Parathyroid adenoma (tissue), 2 donors: Measurements from ENCODE around the gene UBQLNL.

ENCODE experiments used
- H2AFZ ChIP-seq: fragments of 300-600 bp; sonication (generic); one replicate; pipeline ENCODE4 v1.7.0; 2017; ENCODE audit warnings: antibody characterized with exemption, mild to moderate bottlenecking
- H3K27ac ChIP-seq: fragments of 300-600 bp; sonication (generic); one replicate; pipeline ENCODE4 v1.7.0; 2017
- H3K27me3 ChIP-seq: fragments of 300-600 bp; sonication (generic); one replicate; pipeline ENCODE4 v1.7.0; 2017; ENCODE audit warnings: low read length; ENCODE audit not compliant: control insufficient read depth, insufficient read depth
- H3K36me3 ChIP-seq: fragments of 300-600 bp; sonication (generic); one replicate; pipeline ENCODE4 v1.7.0; 2017; ENCODE audit warnings: low read length; ENCODE audit not compliant: control insufficient read depth, insufficient read depth
- H3K4me1 ChIP-seq: fragments of 300-600 bp; sonication (generic); one replicate; pipeline ENCODE4 v1.7.0; 2017; ENCODE audit warnings: control low read depth
- H3K4me2 ChIP-seq: fragments of 300-600 bp; sonication (generic); one replicate; pipeline ENCODE4 v1.7.0; 2017; ENCODE audit warnings: low read length
- H3K4me3 ChIP-seq: fragments of 300-600 bp; sonication (generic); one replicate; pipeline ENCODE4 v1.7.0; 2017; ENCODE audit warnings: low read depth, low read length
- H3K79me2 ChIP-seq: fragments of 300-600 bp; sonication (generic); one replicate; pipeline ENCODE4 v1.7.0; 2017; ENCODE audit warnings: control low read depth
- H3K9ac ChIP-seq: fragments of 300-600 bp; sonication (generic); one replicate; pipeline ENCODE4 v1.7.0; 2017; ENCODE audit warnings: mild to moderate bottlenecking
- H3K9me3 ChIP-seq: fragments of 300-600 bp; sonication (generic); one replicate; pipeline ENCODE4 v1.7.0; 2017; ENCODE audit warnings: low read length; ENCODE audit not compliant: control insufficient read depth
- TF ChIP-seq, protein P1 (sequence below): fragments of 300-600 bp; sonication (generic); IDR thresholded peaks from one replicate; pipeline ENCODE4 v1.7.0; 2017; ENCODE audit warnings: antibody characterized with exemption, mild to moderate bottlenecking
- donor health status: primary hyperparathyroidism.

The UBQLNL gene

DNA sequence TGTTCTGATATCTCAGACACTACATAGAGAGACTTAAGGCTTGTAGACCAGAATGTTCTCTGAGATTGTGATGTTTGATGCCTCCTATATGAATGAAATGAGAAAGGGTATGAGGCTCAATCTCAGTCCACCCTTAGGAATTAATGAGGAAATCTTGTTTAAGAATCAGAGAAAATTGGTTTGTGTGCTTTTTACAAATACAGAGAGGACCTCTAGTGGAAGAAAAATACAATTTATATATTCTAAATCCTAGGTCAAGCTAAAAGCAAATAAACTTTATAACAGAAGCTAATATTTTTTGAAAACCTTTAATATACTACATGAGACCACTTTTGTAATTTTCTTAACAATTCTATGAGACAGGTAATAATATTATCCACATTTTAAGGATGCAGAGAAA lies 36.8 kb upstream of the UBQLNL start:
- no peaks in the 10 kb centered on the region for H3K9me3 ChIP-seq
- H3K79me2 ChIP-seq, result no peaks in the 10 kb centered on the region
- no peak overlapping the region for H3K4me3 ChIP-seq
- no peak overlapping the region for H3K27ac ChIP-seq
- no peak overlapping the region for H3K4me2 ChIP-seq
- no peaks in the 10 kb centered on the region for H3K4me1 ChIP-seq
- no peaks in the 10 kb centered on the region for H3K36me3 ChIP-seq
- H2AFZ ChIP-seq, result no peak overlapping the region
- TF ChIP-seq, protein P1, sequence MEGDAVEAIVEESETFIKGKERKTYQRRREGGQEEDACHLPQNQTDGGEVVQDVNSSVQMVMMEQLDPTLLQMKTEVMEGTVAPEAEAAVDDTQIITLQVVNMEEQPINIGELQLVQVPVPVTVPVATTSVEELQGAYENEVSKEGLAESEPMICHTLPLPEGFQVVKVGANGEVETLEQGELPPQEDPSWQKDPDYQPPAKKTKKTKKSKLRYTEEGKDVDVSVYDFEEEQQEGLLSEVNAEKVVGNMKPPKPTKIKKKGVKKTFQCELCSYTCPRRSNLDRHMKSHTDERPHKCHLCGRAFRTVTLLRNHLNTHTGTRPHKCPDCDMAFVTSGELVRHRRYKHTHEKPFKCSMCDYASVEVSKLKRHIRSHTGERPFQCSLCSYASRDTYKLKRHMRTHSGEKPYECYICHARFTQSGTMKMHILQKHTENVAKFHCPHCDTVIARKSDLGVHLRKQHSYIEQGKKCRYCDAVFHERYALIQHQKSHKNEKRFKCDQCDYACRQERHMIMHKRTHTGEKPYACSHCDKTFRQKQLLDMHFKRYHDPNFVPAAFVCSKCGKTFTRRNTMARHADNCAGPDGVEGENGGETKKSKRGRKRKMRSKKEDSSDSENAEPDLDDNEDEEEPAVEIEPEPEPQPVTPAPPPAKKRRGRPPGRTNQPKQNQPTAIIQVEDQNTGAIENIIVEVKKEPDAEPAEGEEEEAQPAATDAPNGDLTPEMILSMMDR, result no peak
- no peak overlapping the region for H3K9ac ChIP-seq
- no peaks in the 10 kb centered on the region for H3K27me3 ChIP-seq

DNA sequence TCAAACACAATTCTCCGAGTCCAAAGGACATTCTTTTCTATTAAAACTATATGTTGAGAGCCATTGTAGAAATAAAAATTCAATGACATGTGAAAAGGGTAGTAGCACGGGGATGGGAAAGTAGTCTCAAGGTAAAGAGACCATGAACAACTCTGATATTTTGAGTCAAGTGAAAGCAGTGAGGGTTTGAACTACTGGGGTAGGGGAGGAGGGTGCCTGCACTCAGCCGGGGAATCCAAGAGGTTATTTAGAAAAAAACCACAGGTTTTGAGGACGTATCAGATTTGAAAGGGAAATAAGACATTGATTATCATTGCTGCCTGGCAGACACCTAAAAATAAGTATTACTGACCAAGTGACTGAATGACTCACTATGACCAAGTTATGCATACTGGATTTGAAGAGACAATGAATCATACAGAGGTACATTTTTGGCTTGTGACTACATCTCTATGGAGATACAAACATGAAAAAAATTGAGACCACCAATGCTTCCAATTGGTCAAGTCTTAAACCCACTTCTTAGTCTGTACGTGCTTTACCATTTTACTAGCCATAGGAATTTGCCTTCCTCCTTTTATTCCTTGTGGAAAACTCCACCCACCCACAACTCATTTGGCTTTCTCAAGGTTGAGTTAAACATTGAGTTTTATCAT lies 34.1 kb upstream of the UBQLNL start:
- H3K36me3 ChIP-seq, result no peaks in the 10 kb centered on the region
- no peaks in the 10 kb centered on the region for H3K79me2 ChIP-seq
- no peak overlapping the region for H3K27ac ChIP-seq
- TF ChIP-seq, protein P1, result no peak
- no peaks in the 10 kb centered on the region for H3K27me3 ChIP-seq
- H3K4me3 ChIP-seq, result no peak overlapping the region
- H3K4me1 ChIP-seq, result no peaks in the 10 kb centered on the region
- H2AFZ ChIP-seq, result no peak overlapping the region
- H3K4me2 ChIP-seq, result no peak overlapping the region
- no peaks in the 10 kb centered on the region for H3K9me3 ChIP-seq
- H3K9ac ChIP-seq, result no peak overlapping the region

DNA sequence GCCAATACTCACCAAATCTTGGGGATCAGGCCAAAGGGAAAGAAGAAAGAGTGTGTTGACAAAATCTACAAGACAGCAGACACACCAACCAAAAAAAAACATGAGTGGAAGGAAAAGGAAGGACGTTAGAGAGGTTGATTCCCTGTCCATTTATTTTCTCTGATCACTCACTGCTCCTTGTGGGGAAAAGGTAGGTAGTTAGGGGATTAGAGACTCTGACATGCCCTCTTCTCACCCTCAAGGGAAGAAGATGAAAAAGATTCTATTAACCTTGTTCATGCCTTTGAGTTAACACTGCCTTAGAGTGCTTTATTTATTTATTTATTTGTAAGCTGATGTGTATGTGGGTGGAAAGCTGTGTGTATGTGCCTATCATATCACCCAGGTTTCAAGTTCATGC lies 31.9 kb upstream of the UBQLNL start, which contains the start of gene OR52H1:
OR52H1 (minus strand) TSS at position 101 of the 400 bp plus-strand sequence. CDS start 3,035 bp downstream, outside the sequence.
- H3K27ac ChIP-seq, result no peak within 1 kb of the TSS
- H3K27me3 ChIP-seq, result no peaks in the 10 kb centered on the region
- H2AFZ ChIP-seq, result no peak within 1 kb of the TSS
- H3K79me2 ChIP-seq, result no peaks in the 10 kb centered on the region
- H3K9ac ChIP-seq, result no peak within 1 kb of the TSS
- H3K36me3 ChIP-seq, result no peaks in the 10 kb centered on the region
- no peak within 1 kb of the TSS for H3K4me3 ChIP-seq
- TF ChIP-seq, protein P1, result no peak
- H3K9me3 ChIP-seq, result no peaks in the 10 kb centered on the region
- no peaks in the 10 kb centered on the region for H3K4me1 ChIP-seq
- H3K4me2 ChIP-seq, result no peak within 1 kb of the TSS

DNA sequence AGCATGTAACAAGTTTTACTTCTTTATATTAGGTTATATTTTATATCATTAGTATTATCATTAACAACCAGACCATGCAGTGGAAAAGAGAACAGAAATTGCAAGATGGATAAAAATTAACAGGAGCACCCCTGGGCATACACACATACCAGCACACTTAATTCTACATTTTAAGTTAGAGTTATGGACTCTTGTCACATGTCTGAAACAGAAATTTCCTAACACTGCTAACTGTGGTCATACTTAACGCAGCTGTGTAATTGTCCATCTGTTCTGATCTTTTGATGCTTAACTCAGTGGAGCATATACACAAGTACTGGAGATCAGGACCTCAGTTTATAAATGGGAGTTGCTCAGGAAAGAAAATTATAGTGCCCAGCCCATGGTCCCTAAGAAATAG lies 31.5 kb upstream of the UBQLNL start:
- H3K9me3 ChIP-seq, result no peaks in the 10 kb centered on the region
- H3K9ac ChIP-seq, result no peak overlapping the region
- no peak overlapping the region for H2AFZ ChIP-seq
- H3K4me2 ChIP-seq, result no peak overlapping the region
- H3K4me3 ChIP-seq, result no peak overlapping the region
- no peaks in the 10 kb centered on the region for H3K27me3 ChIP-seq
- no peaks in the 10 kb centered on the region for H3K36me3 ChIP-seq
- no peaks in the 10 kb centered on the region for H3K4me1 ChIP-seq
- no peaks in the 10 kb centered on the region for H3K79me2 ChIP-seq
- TF ChIP-seq, protein P1, result no peak
- H3K27ac ChIP-seq, result no peak overlapping the region

DNA sequence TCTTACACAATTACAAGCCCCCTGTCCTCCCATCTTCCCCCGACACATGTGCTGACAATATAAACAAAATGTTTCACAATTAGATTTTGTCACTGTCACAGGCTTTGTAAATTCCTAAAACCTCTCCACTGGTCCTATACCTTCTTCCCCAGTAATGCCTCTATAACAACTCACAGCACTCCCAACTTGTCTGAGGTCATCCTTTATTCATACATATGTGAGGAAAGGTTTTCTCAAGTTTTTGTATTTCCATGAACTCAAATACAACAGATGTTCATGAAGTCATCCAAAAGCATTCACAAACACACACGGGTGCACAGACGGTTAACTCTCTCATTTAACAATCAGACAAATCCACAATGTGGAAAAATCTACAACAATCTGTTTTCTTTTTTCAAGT lies 30.0 kb upstream of the UBQLNL start:
- no peaks in the 10 kb centered on the region for H3K4me1 ChIP-seq

More for the DNA sequence above, 30.0 kb upstream of the UBQLNL start:
- no peaks in the 10 kb centered on the region for H3K27me3 ChIP-seq
- no peaks in the 10 kb centered on the region for H3K9me3 ChIP-seq
- TF ChIP-seq, protein P1, result no peak
- H3K79me2 ChIP-seq, result no peaks in the 10 kb centered on the region
- no peak overlapping the region for H2AFZ ChIP-seq
- no peak overlapping the region for H3K4me3 ChIP-seq
- no peak overlapping the region for H3K9ac ChIP-seq
- H3K27ac ChIP-seq, result no peak overlapping the region
- no peaks in the 10 kb centered on the region for H3K36me3 ChIP-seq
- H3K4me2 ChIP-seq, result no peak overlapping the region
